ENCODE data around the gene NUP98.

GRCh38 chr11:3662856-3663255 is 134.5 kb downstream of the NUP98 start:
- TF ChIP-seq CTCF (conservative IDR thresholded peaks at IDR 0.05; ENCODE audit: low read length) (no peak), EZH2phosphoT487 (IDR thresholded peaks at IDR 0.05; ENCODE audit: borderline replicate concordance) (no peak)
